Upper lobe of right lung (tissue), 1 donor: ENCODE measurements around the gene ZBED3. TPM values are rescaled to one million over a fixed set of nuclear protein-coding genes. Genes with fewer than 3 reads are reported as not detected.

Experiments
- ATAC-seq: fragments of 200-7000 bp; cut with Tn5 transposase; one replicate; pipeline ENCODE4 v1.9.1; 2020; ENCODE audit warnings: mild to moderate bottlenecking, moderate library complexity
- DNase-seq: peaks from one replicate; pipeline ENCODE4 v3.0.0-alpha.2; 2020
- H3K27ac ChIP-seq: fragments of 200-600 bp; one replicate; pipeline ENCODE4 v1.8.0; 2022
- H3K27me3 ChIP-seq: fragments of 200-600 bp; one replicate; pipeline ENCODE4 v1.8.0; 2022; ENCODE audit warnings: mild to moderate bottlenecking
- H3K36me3 ChIP-seq: fragments of 200-600 bp; one replicate; pipeline ENCODE4 v1.8.0; 2022
- H3K4me1 ChIP-seq: fragments of 200-600 bp; one replicate; pipeline ENCODE4 v1.8.0; 2022
- H3K4me3 ChIP-seq: fragments of 200-600 bp; one replicate; pipeline ENCODE4 v1.8.0; 2022; ENCODE audit warnings: mild to moderate bottlenecking
- H3K9me3 ChIP-seq: fragments of 200-600 bp; one replicate; pipeline ENCODE4 v1.8.0; 2022
- intact Hi-C: fragments of 100-400 bp; cut with DNase I; formaldehyde crosslinking; loops from one replicate; pipeline ENCODE4 v1.11.0; 2022
- total RNA-seq: library from RNA; stranded (reverse); fragmentation: NEBNext Ultra II Directional; extraction: Animal tissue kit (Norgen Biotek cat#: 25700); gene quantifications from one replicate; pipeline ENCODE4 v1.2.1, GENCODE V29; 2021
- TF ChIP-seq, protein P1 (sequence below): fragments of 200-600 bp; IDR thresholded peaks from one replicate; pipeline ENCODE4 v1.8.0; 2022; ENCODE audit warnings: antibody characterized with exemption
- donor health status: DM: no; HTN: yes; CAD: no; lungs with severe emphysema.

Gene ZBED3
- total RNA-seq, 1 donor from 2014 or later, result 14.8 TPM

DNA sequence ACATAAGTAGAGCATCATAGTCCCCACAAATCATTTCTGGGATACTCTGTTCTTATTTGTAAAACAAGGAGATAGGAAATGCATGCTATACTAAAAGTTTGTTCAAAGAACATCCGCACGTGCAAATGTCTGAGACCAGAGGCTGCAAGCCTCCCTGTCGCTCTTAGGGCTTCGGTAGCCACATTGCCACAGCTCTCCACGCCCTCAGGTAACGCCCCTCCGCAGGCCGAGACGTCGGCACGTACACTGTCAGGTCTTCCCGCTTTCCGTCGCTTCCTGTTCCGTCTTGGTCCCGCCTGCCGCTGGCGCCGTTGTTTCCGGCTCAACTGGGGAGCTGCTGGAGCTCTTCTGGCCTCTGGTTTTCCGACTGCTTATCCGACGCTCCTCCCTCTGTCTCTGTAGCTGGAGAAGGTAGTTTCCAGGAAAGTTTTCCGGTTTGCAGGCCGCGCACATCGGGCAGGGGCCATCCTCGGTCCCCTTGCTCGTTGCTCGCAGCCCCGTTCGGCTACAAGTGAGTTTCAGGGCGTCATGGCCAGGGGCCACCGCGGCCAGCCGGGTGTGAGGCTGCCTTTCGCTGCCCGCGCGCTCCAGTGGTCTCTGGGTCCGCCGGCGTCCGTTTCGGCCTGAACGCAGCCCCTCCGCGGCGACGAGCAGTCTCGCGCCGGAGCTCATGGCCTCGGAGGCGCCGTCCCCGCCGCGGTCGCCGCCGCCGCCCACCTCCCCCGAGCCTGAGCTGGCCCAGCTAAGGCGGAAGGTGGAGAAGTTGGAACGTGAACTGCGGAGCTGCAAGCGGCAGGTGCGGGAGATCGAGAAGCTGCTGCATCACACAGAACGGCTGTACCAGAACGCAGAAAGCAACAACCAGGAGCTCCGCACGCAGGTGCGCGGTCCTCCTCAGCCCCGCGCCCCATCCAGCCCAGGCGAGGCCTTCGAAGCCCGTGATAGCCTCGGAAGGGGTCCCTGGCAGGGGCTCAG, 56.7 kb downstream of the ZBED3 start, which contains the start of gene AGGF1:
Gene AGGF1 (plus strand): TSS at position 308 of the 975 bp plus-strand sequence. CDS start 363 bp downstream, at position 671.
- intact Hi-C loops, result no loop called here
- Histone ChIP-seq H3K4me1 (peaks cover 11% of the 10 kb centered on the region), H3K9me3 (no peaks in the 10 kb centered on the region), H3K27me3 (no peaks in the 10 kb centered on the region), H3K4me3 (peak within 1 kb of the TSS; percentile 94), H3K36me3 (peaks cover 14% of the 10 kb centered on the region), H3K27ac (peak within 1 kb of the TSS; percentile 96)
- ATAC-seq (peak; percentile 100), DNase-seq (peak; percentile 97)
- TF ChIP-seq, protein P1, sequence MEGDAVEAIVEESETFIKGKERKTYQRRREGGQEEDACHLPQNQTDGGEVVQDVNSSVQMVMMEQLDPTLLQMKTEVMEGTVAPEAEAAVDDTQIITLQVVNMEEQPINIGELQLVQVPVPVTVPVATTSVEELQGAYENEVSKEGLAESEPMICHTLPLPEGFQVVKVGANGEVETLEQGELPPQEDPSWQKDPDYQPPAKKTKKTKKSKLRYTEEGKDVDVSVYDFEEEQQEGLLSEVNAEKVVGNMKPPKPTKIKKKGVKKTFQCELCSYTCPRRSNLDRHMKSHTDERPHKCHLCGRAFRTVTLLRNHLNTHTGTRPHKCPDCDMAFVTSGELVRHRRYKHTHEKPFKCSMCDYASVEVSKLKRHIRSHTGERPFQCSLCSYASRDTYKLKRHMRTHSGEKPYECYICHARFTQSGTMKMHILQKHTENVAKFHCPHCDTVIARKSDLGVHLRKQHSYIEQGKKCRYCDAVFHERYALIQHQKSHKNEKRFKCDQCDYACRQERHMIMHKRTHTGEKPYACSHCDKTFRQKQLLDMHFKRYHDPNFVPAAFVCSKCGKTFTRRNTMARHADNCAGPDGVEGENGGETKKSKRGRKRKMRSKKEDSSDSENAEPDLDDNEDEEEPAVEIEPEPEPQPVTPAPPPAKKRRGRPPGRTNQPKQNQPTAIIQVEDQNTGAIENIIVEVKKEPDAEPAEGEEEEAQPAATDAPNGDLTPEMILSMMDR, result no peak

DNA sequence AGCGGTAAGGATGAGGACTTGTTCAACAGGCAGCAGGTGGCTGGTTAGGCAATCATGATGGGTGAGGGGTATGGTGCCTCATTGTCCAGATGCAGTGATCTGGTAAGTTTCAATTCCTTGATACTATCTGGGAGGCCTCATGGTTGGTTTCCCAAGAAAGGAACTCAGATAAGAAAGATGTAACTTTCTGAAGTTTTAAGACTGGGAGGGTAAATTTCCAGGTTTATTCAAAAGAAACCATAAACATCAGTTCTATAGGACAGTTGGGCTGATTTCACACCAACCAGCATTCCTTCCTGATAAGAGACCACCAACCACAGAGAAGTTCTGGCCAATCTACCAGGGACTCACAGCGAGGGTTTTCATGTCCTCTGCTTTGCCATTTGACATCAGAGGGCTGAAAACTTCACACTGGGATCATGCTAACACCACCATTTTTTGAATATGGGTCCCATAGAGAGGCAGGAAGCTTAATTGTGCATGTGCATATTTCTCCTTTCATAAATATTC, 57.7 kb downstream of the ZBED3 start:
- DNase-seq, result no peak
- intact Hi-C loops, result no loop called here
- Histone ChIP-seq H3K36me3 (peaks cover 4% of the 10 kb centered on the region), H3K4me3 (peak overlapping the region; percentile 94), H3K27me3 (peaks cover 4% of the 10 kb centered on the region), H3K4me1 (peaks cover 11% of the 10 kb centered on the region), H3K27ac (peak overlapping the region; percentile 96), H3K9me3 (no peaks in the 10 kb centered on the region)
- no peak for ATAC-seq
- TF ChIP-seq, protein P1, result no peak

DNA sequence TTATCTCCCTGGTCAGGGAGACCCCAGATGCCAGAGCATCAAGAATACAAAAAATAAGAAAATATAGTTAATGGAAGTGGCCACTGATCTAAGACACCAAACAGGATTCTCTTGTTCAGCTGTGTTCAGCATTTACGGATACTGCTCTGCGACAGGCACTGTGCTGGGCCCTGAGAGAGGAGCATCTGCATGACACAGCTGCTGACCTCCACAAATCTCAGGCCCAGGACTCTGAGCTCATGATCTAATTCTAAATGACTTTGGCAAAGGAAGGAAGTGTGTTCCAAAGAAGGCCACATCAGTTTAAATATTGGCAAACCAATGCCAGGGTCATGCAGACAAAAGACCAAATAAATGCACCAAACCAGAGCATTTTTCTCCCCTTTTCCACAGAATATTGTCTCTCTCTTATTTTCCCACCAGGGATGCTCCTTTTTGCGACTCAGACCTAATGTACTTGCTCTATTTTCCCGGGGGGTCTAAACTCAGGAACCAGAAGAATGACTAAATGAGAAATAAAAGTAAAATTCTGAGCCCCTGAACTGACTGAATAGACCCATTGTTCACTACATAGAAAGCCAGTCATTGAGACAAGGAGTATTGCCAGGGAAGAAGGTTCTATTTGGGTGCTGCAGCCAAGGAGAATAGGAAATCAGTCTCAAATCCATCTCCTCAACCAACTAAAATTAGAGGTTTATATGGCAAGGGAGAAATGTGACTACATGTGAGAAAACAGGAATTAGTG, 58.3 kb downstream of the ZBED3 start:
- TF ChIP-seq, protein P1, result no peak
- no peak overlapping the region for H3K4me3 ChIP-seq
- intact Hi-C loops, result no loop called here
- H3K9me3 ChIP-seq, result no peaks in the 10 kb centered on the region
- ATAC-seq, result no peak
- H3K36me3 ChIP-seq, result no peaks in the 10 kb centered on the region
- no peak for DNase-seq
- H3K27me3 ChIP-seq, result peaks cover 4% of the 10 kb centered on the region
- H3K27ac ChIP-seq, result no peak overlapping the region
- H3K4me1 ChIP-seq, result peaks cover 11% of the 10 kb centered on the region

DNA sequence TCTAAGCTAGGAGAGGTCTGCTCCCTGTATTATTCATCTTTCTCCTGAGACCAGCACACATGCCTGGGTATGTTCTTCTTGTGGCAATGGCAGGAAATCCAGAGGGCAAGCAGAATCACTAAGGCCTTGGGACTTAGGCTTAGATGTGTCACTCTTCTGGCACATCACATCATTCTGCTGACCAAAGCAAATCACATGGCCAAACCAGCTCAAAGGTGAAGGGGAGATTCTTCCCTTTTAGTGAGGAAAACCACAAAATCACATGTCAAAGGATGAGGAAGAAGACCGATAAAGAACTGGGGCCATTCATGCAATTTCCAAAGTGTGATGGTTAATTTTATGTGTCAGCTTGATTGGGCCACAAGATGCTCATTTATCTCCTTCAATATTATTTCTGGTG, 62.6 kb downstream of the ZBED3 start:
- Histone ChIP-seq H3K9me3 (no peaks in the 10 kb centered on the region), H3K36me3 (no peaks in the 10 kb centered on the region), H3K4me3 (no peak overlapping the region), H3K4me1 (no peaks in the 10 kb centered on the region), H3K27ac (no peak overlapping the region), H3K27me3 (peaks cover 10% of the 10 kb centered on the region)
- no peak for DNase-seq
- TF ChIP-seq, protein P1, result no peak
- intact Hi-C loops, result no loop called here
- ATAC-seq, result peak; percentile 87

DNA sequence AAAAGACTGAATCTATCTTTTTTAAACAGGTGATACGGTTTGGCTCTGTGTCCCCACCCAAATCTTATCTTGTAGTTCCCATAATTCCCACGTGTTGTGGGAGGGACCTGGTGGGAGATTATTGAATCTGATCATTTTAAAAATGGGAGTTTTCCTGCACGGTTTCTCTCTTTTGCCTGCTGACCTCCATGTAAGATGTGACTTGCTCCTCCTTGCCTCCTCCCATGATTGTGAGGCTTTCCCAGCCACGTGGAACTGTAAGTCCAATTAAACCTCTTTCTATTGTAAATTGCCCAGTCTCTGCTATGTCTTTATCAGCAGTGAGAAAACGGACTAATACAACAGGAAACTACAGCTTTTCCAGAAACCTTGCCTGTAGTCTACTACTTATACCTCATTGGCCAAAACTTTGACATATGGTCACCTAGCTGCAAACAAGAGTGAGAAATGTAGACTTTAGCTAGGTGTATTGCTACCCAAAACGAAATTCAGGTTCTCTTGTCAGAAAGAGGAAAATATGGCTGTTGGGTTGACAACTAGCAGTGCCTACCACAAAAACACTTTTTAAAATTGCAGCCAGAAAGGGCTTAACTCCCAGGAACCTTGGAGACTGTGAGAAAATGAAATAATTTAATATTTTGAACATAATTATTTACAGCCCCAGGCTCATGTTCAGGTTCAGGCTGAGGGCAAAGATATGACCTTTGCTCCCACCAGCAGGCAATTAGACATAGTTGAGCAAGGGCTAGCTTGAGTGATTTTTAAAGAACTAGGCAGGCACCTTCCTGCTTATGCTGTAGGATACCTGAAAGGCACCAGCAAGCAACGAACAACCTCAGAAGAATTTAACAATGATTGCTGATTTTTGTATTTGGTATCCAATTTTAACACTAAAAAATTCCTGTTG, 64.3 kb downstream of the ZBED3 start:
- ATAC-seq (no peak), DNase-seq (no peak)
- intact Hi-C loops, result no loop called here
- TF ChIP-seq, protein P1, result no peak
- Histone ChIP-seq H3K9me3 (no peaks in the 10 kb centered on the region), H3K27me3 (peaks cover 10% of the 10 kb centered on the region), H3K36me3 (no peaks in the 10 kb centered on the region), H3K4me3 (no peak overlapping the region), H3K27ac (no peak overlapping the region), H3K4me1 (no peaks in the 10 kb centered on the region)
